NCI-H1694 treated with DMSO at 0.1 percent for 48 hours (cell line): ENCODE measurements around the gene PITRM1.

ENCODE experiments used
- DNase-seq: peaks from one replicate; lab custom pipeline; 2025; lab: John Stamatoyannopoulos, UW

Gene PITRM1

GRCh38 chr10:3166496-3167290, 5.9 kb downstream of the PITRM1 start:
- DNase-seq, result no peak

GRCh38 chr10:3165196-3165595, 7.4 kb downstream of the PITRM1 start:
- no peak for DNase-seq

- no peak for DNase-seq
Measured at GRCh38 chr10:3163879-3164278, 8.7 kb downstream of the PITRM1 start.

- no peak for DNase-seq
Measured at GRCh38 chr10:3162533-3162932, 10.0 kb downstream of the PITRM1 start.

- DNase-seq, result no peak
Measured at GRCh38 chr10:3159152-3159551, 13.4 kb downstream of the PITRM1 start.

- no peak for DNase-seq
Measured at GRCh38 chr10:3154666-3155065, 17.9 kb downstream of the PITRM1 start.

- DNase-seq, result no peak
Measured at GRCh38 chr10:3152566-3152935, 20.0 kb downstream of the PITRM1 start.

- DNase-seq, result no peak
Measured at GRCh38 chr10:3151889-3152565, 20.6 kb downstream of the PITRM1 start.

- DNase-seq, result no peak
Measured at GRCh38 chr10:3150961-3151360, 21.6 kb downstream of the PITRM1 start.

GRCh38 chr10:3150366-3150765, 22.2 kb downstream of the PITRM1 start:
- no peak for DNase-seq

- no peak for DNase-seq
Measured at GRCh38 chr10:3149918-3150317, 22.7 kb downstream of the PITRM1 start.

- no peak for DNase-seq
Measured at GRCh38 chr10:3148994-3149393, 23.6 kb downstream of the PITRM1 start.

GRCh38 chr10:3148041-3148440, 24.5 kb downstream of the PITRM1 start:
- no peak for DNase-seq

- no peak for DNase-seq
Measured at GRCh38 chr10:3147117-3147820, 25.3 kb downstream of the PITRM1 start.

GRCh38 chr10:3146289-3146688, 26.3 kb downstream of the PITRM1 start:
- DNase-seq, result no peak

- DNase-seq, result no peak
Measured at GRCh38 chr10:3145366-3145765, 27.2 kb downstream of the PITRM1 start.

GRCh38 chr10:3143791-3144434, 28.7 kb downstream of the PITRM1 start:
- DNase-seq, result no peak

- DNase-seq, result no peak
Measured at GRCh38 chr10:3143366-3143765, 29.2 kb downstream of the PITRM1 start.

GRCh38 chr10:3142146-3142875, 30.3 kb downstream of the PITRM1 start:
- no peak for DNase-seq

- no peak for DNase-seq
Measured at GRCh38 chr10:3141351-3142005, 31.1 kb downstream of the PITRM1 start.

- no peak for DNase-seq
Measured at GRCh38 chr10:3140280-3140679, 32.3 kb downstream of the PITRM1 start.
